HT1080 (cell line): ENCODE data around the gene GTPBP1. TPM values are rescaled to one million over a fixed set of nuclear protein-coding genes. Genes with fewer than 3 reads are reported as not detected.

ENCODE experiments used
- DNase-seq: peaks from one replicate; pipeline ENCODE4 v3.0.0-alpha.2; 2015; ENCODE audit warnings: low read depth
- total RNA-seq: library from RNA; depleted of rRNA; stranded (reverse); fragments of >200 nt; shearing (Covaris generic); gene quantifications from 2 replicates; pipeline ENCODE4 v1.2.3, GENCODE V29; 2014

The GTPBP1 gene
- total RNA-seq, 1 experiment from 2014 or later = 28.8 TPM

- no peak for DNase-seq
Measured at GRCh38 chr22:38756711-38757463, 51.1 kb downstream of the GTPBP1 start.

- no peak for DNase-seq
Measured at GRCh38 chr22:38757464-38757757, 51.7 kb downstream of the GTPBP1 start.

GRCh38 chr22:38758276-38758945, 52.7 kb downstream of the GTPBP1 start:
- no peak for DNase-seq

- no peak for DNase-seq
Measured at GRCh38 chr22:38759005-38759404, 53.3 kb downstream of the GTPBP1 start.

- DNase-seq = peak; percentile 58
Measured at GRCh38 chr22:38760477-38761201, 54.9 kb downstream of the GTPBP1 start.

GRCh38 chr22:38761202-38762162, 55.7 kb downstream of the GTPBP1 start:
- peak; percentile 59 for DNase-seq

- DNase-seq = no peak
Measured at GRCh38 chr22:38762551-38762983, 56.8 kb downstream of the GTPBP1 start.

- peak; percentile 62 for DNase-seq
Measured at GRCh38 chr22:38766076-38766777, 60.5 kb downstream of the GTPBP1 start.

- DNase-seq = no peak
Measured at GRCh38 chr22:38767313-38767712, 61.6 kb downstream of the GTPBP1 start.

- DNase-seq = no peak
Measured at GRCh38 chr22:38768036-38768435, 62.3 kb downstream of the GTPBP1 start.

GRCh38 chr22:38770257-38770949, 64.7 kb downstream of the GTPBP1 start:
- no peak for DNase-seq

GRCh38 chr22:38772623-38772873, 66.8 kb downstream of the GTPBP1 start:
- no peak for DNase-seq

GRCh38 chr22:38773363-38773946, 67.7 kb downstream of the GTPBP1 start:
- no peak for DNase-seq

GRCh38 chr22:38774496-38775166, 68.9 kb downstream of the GTPBP1 start:
- DNase-seq = no peak

GRCh38 chr22:38775656-38776055, 69.9 kb downstream of the GTPBP1 start:
- no peak for DNase-seq

GRCh38 chr22:38776086-38776485, 70.3 kb downstream of the GTPBP1 start:
- no peak for DNase-seq

- no peak for DNase-seq
Measured at GRCh38 chr22:38777087-38777671, 71.4 kb downstream of the GTPBP1 start.

- no peak for DNase-seq
Measured at GRCh38 chr22:38781033-38781432, 75.3 kb downstream of the GTPBP1 start.
